HG02798 (cell line): ENCODE results near the gene SLC35F5.
A peak's percentile ranks its signal among the peaks of the same experiment; 100 is the strongest.
"Not testable (repeated sequence)": the region's sequence is repeated elsewhere in the genome, so short reads cannot be mapped to it uniquely, and the experiment has no call there.

Experiments used
- ATAC-seq: cut with Tn5 transposase; IDR thresholded peaks from one replicate; pipeline ENCODE4 v1.9.1; 2021; ENCODE audit warnings: mild to moderate bottlenecking; ENCODE audit not compliant: unreplicated experiment, poor library complexity

Gene SLC35F5

GRCh38 chr2:113757138-113757657 lies 756 bp upstream of the SLC35F5 start:
- no peak for ATAC-seq

- peak; percentile 38 for ATAC-seq
Observed at GRCh38 chr2:113755835-113756354, 547 bp downstream of the SLC35F5 start.

GRCh38 chr2:113755035-113755834 lies 1.2 kb downstream of the SLC35F5 start:
- no peak for ATAC-seq

GRCh38 chr2:113754160-113754559 lies 2.3 kb downstream of the SLC35F5 start:
- ATAC-seq, result no peak

GRCh38 chr2:113750385-113750784 lies 6.1 kb downstream of the SLC35F5 start:
- ATAC-seq, result no peak

GRCh38 chr2:113741091-113741490 lies 15.4 kb downstream of the SLC35F5 start:
- ATAC-seq, result no peak

GRCh38 chr2:113739849-113740248 lies 16.6 kb downstream of the SLC35F5 start:
- no peak for ATAC-seq

GRCh38 chr2:113734185-113734584 lies 22.3 kb downstream of the SLC35F5 start:
- ATAC-seq, result peak; percentile 78

- ATAC-seq, result no peak
Observed at GRCh38 chr2:113724010-113724409, 32.4 kb downstream of the SLC35F5 start.

GRCh38 chr2:113723411-113723810 lies 33.0 kb downstream of the SLC35F5 start:
- no peak for ATAC-seq

GRCh38 chr2:113720167-113720566 lies 36.3 kb downstream of the SLC35F5 start:
- ATAC-seq, result no peak

GRCh38 chr2:113716291-113716690 lies 40.2 kb downstream of the SLC35F5 start:
- no peak for ATAC-seq

- no peak for ATAC-seq
Observed at GRCh38 chr2:113712941-113713340, 43.5 kb downstream of the SLC35F5 start.

GRCh38 chr2:113711851-113712250 lies 44.6 kb downstream of the SLC35F5 start:
- no peak for ATAC-seq

- no peak for ATAC-seq
Observed at GRCh38 chr2:113709022-113709421, 47.4 kb downstream of the SLC35F5 start.

GRCh38 chr2:113707106-113707505 lies 49.3 kb downstream of the SLC35F5 start:
- ATAC-seq, result no peak

- ATAC-seq, result no peak
Observed at GRCh38 chr2:113705982-113706523, 50.4 kb downstream of the SLC35F5 start.

GRCh38 chr2:113704300-113704993 lies 52.0 kb downstream of the SLC35F5 start:
- not testable (repeated sequence) for ATAC-seq

- no peak for ATAC-seq
Observed at GRCh38 chr2:113703386-113704299, 52.8 kb downstream of the SLC35F5 start.
